ENCODE data around the gene ACOXL.

GRCh38 chr2:110783196-110783873 lies 51.0 kb downstream of the ACOXL start:
- no peak for TF ChIP-seq GTF2B (IDR thresholded peaks at IDR 0.05; ENCODE audit: extremely low read depth, insufficient read length)
- TF ChIP-seq ETV1 (tag; conservative IDR thresholded peaks at IDR 0.05; ENCODE audit: low read depth), result no peak
- no peak for TF ChIP-seq CTCF (IDR thresholded peaks at IDR 0.05 in 2 of 3, conservative IDR thresholded peaks at IDR 0.05 in 1 of 3; ENCODE audit: insufficient read depth in 2 of 3, low read depth in 1 of 3, low read length in 3 of 3)
- TF ChIP-seq YY1 (IDR thresholded peaks at IDR 0.05; ENCODE audit: borderline replicate concordance in 1 of 3, control insufficient read depth in 1 of 3, extremely low read depth in 1 of 3, insufficient read depth in 3 of 3, insufficient read length in 1 of 3, insufficient replicate concordance in 2 of 3, low read depth in 1 of 3, low read length in 2 of 3), result no peak
- TF ChIP-seq NRF1 (conservative IDR thresholded peaks at IDR 0.05 in 1 of 2, IDR thresholded peaks at IDR 0.05 in 1 of 2), result no peak
- TF ChIP-seq NR3C1 (CRISPR knock-in tag; IDR thresholded peaks at IDR 0.05), result no peak

All from K562 (cell line).